Gastrocnemius medialis (tissue), 4 donors: ENCODE measurements around the gene PLXNA1. TPM values are rescaled to one million over a fixed set of nuclear protein-coding genes. Genes with fewer than 3 reads are reported as not detected.

Source experiments
- ATAC-seq, 2 donors: fragments of 150-250 bp; one replicate each; pipeline ENCODE4 v1.9.1; 2016
- DNase-seq, 2 donors: peaks; one replicate each; pipeline ENCODE4 v3.0.0-alpha.2; 2019
- H3K27ac ChIP-seq, 4 donors: fragments of 200-600 bp; sonication (generic); 1 replicate in 1 of 4; 2 replicates in 3 of 4; pipeline ENCODE4 v1.5.1; 2016 to 2018; ENCODE audit warnings: mild to moderate bottlenecking in 2 of 4, moderate library complexity in 1 of 4
- H3K27me3 ChIP-seq, 3 donors: fragments of 200-600 bp; sonication (generic) in 2 of 3; 1 replicate in 1 of 3; 2 replicates in 2 of 3; pipeline versions ENCODE4 v1.5.1 to v1.6.0; 2016 to 2019; ENCODE audit warnings: mild to moderate bottlenecking in 1 of 3, moderate library complexity in 1 of 3
- H3K36me3 ChIP-seq, 2 donors: fragments of 200-600 bp; sonication (generic) in 1 of 2; one replicate each; pipeline ENCODE4 v1.5.1; 2017 to 2018
- H3K4me1 ChIP-seq, 2 donors: fragments of 200-600 bp; sonication (generic) in 1 of 2; one replicate each; pipeline ENCODE4 v1.5.1; 2016 to 2017; ENCODE audit warnings: mild to moderate bottlenecking in 2 of 2
- H3K4me3 ChIP-seq, 4 donors: fragments of 200-600 bp; sonication (generic) in 3 of 4; 1 replicate in 1 of 4; 2 replicates in 3 of 4; pipeline ENCODE4 v1.5.1; 2016 to 2019; ENCODE audit warnings: mild to moderate bottlenecking in 2 of 4
- H3K9me3 ChIP-seq, 3 donors: fragments of 200-600 bp; sonication (generic) in 2 of 3; 1 replicate in 1 of 3; 2 replicates in 2 of 3; pipeline ENCODE4 v1.5.1; 2016 to 2019
- CTCF ChIP-seq, 5 experiments: fragments of 450-650 bp in 3 of 5; fragments of 200-600 bp in 2 of 5; sonication (generic) in 2 of 5; IDR thresholded peaks in 4 of 5; conservative IDR thresholded peaks in 1 of 5; 1 replicate in 4 of 5; 2 replicates in 1 of 5; pipeline ENCODE4 v1.5.1; 2016 to 2019; ENCODE audit warnings: antibody characterized with exemption in 5 of 5, mild to moderate bottlenecking in 3 of 5, moderate library complexity in 3 of 5
- POLR2A ChIP-seq, 2 donors: fragments of 450-650 bp; IDR thresholded peaks; one replicate each; pipeline ENCODE4 v1.6.1; 2017; ENCODE audit warnings: antibody characterized with exemption in 2 of 2, mild to moderate bottlenecking in 2 of 2, moderate library complexity in 2 of 2
- in situ Hi-C, 4 donors: fragments of 200-750 bp; cut with MboI; loops; one replicate each; pipeline versions ENCODE4 v1.15.0 to v1.8.0; 2017; ENCODE audit warnings: low sequenced_read_pairs in 4 of 4
- intact Hi-C: fragments of 100-400 bp; cut with DNase I; formaldehyde crosslinking; loops from one replicate; pipeline ENCODE4 v1.15.1; 2023; ENCODE audit warnings: low total_unique reads
- total RNA-seq, 4 donors: library from RNA; depleted of rRNA; stranded (reverse); fragments of >200 nt; gene quantifications; one replicate each; pipeline versions ENCODE4 v1.1.0 to v1.2.3, GENCODE V29; 2016

Gene PLXNA1
- total RNA-seq, 4 donors from 2014 or later = 12.7 to 27.9 (median 19.5) TPM

- intact Hi-C loops (no loop called here), in situ Hi-C loops (no loop called here)
- DNase-seq (no peak), ATAC-seq (no peak)
- Histone ChIP-seq H3K27me3 (no peaks in the 10 kb centered on the region), H3K27ac (no peak overlapping the region), H3K4me3 (no peak overlapping the region), H3K9me3 (no peaks in the 10 kb centered on the region), H3K4me1 (no peaks in the 10 kb centered on the region), H3K36me3 (peaks cover 0 to 27% of the 10 kb centered on the region in 2 donors)
- TF ChIP-seq POLR2A (IDR thresholded peaks at IDR 0.05) (no peak), CTCF (IDR thresholded peaks at IDR 0.05 in 4 of 5, conservative IDR thresholded peaks at IDR 0.05 in 1 of 5) (no peak)
Measured at GRCh38 chr3:127012091-127012490, 29.2 kb downstream of the PLXNA1 start.

GRCh38 chr3:127013181-127013580 is 30.3 kb downstream of the PLXNA1 start:
- TF ChIP-seq POLR2A (IDR thresholded peaks at IDR 0.05) = no peak
- no peak for TF ChIP-seq CTCF (IDR thresholded peaks at IDR 0.05 in 4 of 5, conservative IDR thresholded peaks at IDR 0.05 in 1 of 5)
- in situ Hi-C loops (no loop called here), intact Hi-C loops (no loop called here)
- DNase-seq (no peak), ATAC-seq (no peak)
- Histone ChIP-seq H3K9me3 (no peaks in the 10 kb centered on the region), H3K27ac (no peak overlapping the region), H3K27me3 (no peaks in the 10 kb centered on the region), H3K4me3 (no peak overlapping the region), H3K36me3 (peaks cover 0 to 34% of the 10 kb centered on the region in 2 donors), H3K4me1 (no peaks in the 10 kb centered on the region)

GRCh38 chr3:127013758-127014535 is 31.0 kb downstream of the PLXNA1 start:
- intact Hi-C loops (no loop called here), in situ Hi-C loops (no loop called here)
- Histone ChIP-seq H3K9me3 (no peaks in the 10 kb centered on the region), H3K27ac (no peak overlapping the region), H3K36me3 (peaks cover 0 to 40% of the 10 kb centered on the region in 2 donors), H3K27me3 (no peaks in the 10 kb centered on the region), H3K4me1 (no peaks in the 10 kb centered on the region), H3K4me3 (no peak overlapping the region)
- TF ChIP-seq CTCF (IDR thresholded peaks at IDR 0.05 in 4 of 5, conservative IDR thresholded peaks at IDR 0.05 in 1 of 5) (no peak), POLR2A (IDR thresholded peaks at IDR 0.05) (no peak)
- ATAC-seq (no peak), DNase-seq (no peak)

- Histone ChIP-seq H3K27ac (no peak overlapping the region), H3K36me3 (peaks cover 0 to 40% of the 10 kb centered on the region in 2 donors), H3K4me3 (no peak overlapping the region), H3K9me3 (no peaks in the 10 kb centered on the region), H3K4me1 (no peaks in the 10 kb centered on the region), H3K27me3 (no peaks in the 10 kb centered on the region)
- no peak for TF ChIP-seq POLR2A (IDR thresholded peaks at IDR 0.05)
- TF ChIP-seq CTCF (IDR thresholded peaks at IDR 0.05 in 4 of 5, conservative IDR thresholded peaks at IDR 0.05 in 1 of 5) = no peak
- in situ Hi-C loops = no loop called here
- DNase-seq (no peak), ATAC-seq (no peak)
- intact Hi-C loops = no loop called here
Measured at GRCh38 chr3:127014536-127015281, 31.8 kb downstream of the PLXNA1 start.
